ENCODE measurements around the gene SNX1. TPM values are rescaled to one million over a fixed set of nuclear protein-coding genes. Genes with fewer than 3 reads are reported as not detected.

SNX1 gene
- total and polyA plus RNA-seq, 2 donors (not counting 3 experiments of a cell fraction or from before 2014, with no cell fraction given), result 56.0 to 113 TPM

- H3K9ac ChIP-seq (replicated peaks; ENCODE audit: extremely low read depth, insufficient read depth, low read length), result peak overlapping the region; percentile 80
- no peaks in the 10 kb centered on the region for H3K36me3 ChIP-seq (ENCODE audit: control insufficient read depth in 2 of 2, extremely low read depth in 1 of 2, insufficient read depth in 2 of 2, low read length in 2 of 2)
- ChIA-PET POLR2A (no interaction called here), CTCF (interaction anchor here (1.1 to 1.8 kb wide), 5 partner anchors 10 to 487 kb away, joined by 3 to 5 read pairs (median 3); no protein-coding TSS in a partner anchor)
- H4K20me1 ChIP-seq (replicated peaks; ENCODE audit: control insufficient read depth, extremely low read depth, insufficient read depth, low read length), result no peaks in the 10 kb centered on the region
- H2AFZ ChIP-seq (ENCODE audit: low read depth, low read length), result no peak overlapping the region
- intact Hi-C loops (cut with micrococcal nuclease), result loop anchor here (1.0 to 5.0 kb wide), 2 partner anchors 56 to 260 kb away; partner anchors contain the start of gene CSNK1G1
- no peaks in the 10 kb centered on the region for H3K27me3 ChIP-seq (ENCODE audit: control insufficient read depth in 2 of 2, insufficient read depth in 2 of 2, low read length in 2 of 2)
- BruUV-seq (replicated peaks), result TSS peak; percentile 20
- DNase-seq (ENCODE audit: low read depth, low spot score) (no peak), FAIRE-seq (no peak)
- H3K4me1 ChIP-seq (ENCODE audit: control insufficient read depth, extremely low read depth, insufficient read depth, low read length), result peaks cover 35% of the 10 kb centered on the region
- peak overlapping the region; percentile 27 for H3K27ac ChIP-seq (ENCODE audit: insufficient read depth, low read depth, low read length)
- H3K79me2 ChIP-seq (ENCODE audit: control insufficient read depth, insufficient read depth, low read length), result peaks cover 68% of the 10 kb centered on the region
- TF ChIP-seq CTCF (IDR thresholded peaks at IDR 0.05; ENCODE audit: extremely low read depth in 1 of 2, insufficient read depth in 1 of 2, low read depth in 1 of 2, low read length in 2 of 2), result no peak
- no peak for TF ChIP-seq JUN (IDR thresholded peaks at IDR 0.05; ENCODE audit: borderline replicate concordance, insufficient read depth, insufficient read length, low read depth)
- TF ChIP-seq GATA2 (IDR thresholded peaks at IDR 0.05; ENCODE audit: insufficient read depth, insufficient read length, low read depth, low read length), result no peak
- no peak for TF ChIP-seq FOS (IDR thresholded peaks at IDR 0.05; ENCODE audit: borderline replicate concordance, insufficient read depth, low read length)
- no peak for TF ChIP-seq EZH2 (IDR thresholded peaks at IDR 0.05; ENCODE audit: borderline replicate concordance, low read depth, low read length, severe bottlenecking)
- no peak for TF ChIP-seq POLR2AphosphoS5 (IDR thresholded peaks at IDR 0.05; ENCODE audit: insufficient read depth, low read depth, low read length)
- no peak for TF ChIP-seq POLR2A (IDR thresholded peaks at IDR 0.05; ENCODE audit: low read depth, low read length)
- H3K9me1 ChIP-seq (replicated peaks; ENCODE audit: control insufficient read depth, extremely low read depth, insufficient read depth, low read length), result no peaks in the 10 kb centered on the region
- H3K4me2 ChIP-seq (ENCODE audit: insufficient read depth, low read length), result peak overlapping the region; percentile 92
- dilution Hi-C loops (cut with MboI; ENCODE audit: extremely low pct_ligation_motif_present, low sequenced_read_pairs), result no loop called here
- peak overlapping the region; percentile 51 to 92 (median 81) for H3K4me3 ChIP-seq (replicated peaks in 1 of 3; ENCODE audit: insufficient read depth in 1 of 3, low read depth in 1 of 3, low read length in 3 of 3)
- no peaks in the 10 kb centered on the region for H3K9me3 ChIP-seq (replicated peaks; ENCODE audit: control insufficient read depth, insufficient read depth, low read length)
These were observed 1.0 kb downstream of the SNX1 start for GRCh38 chr15:64096668-64097384.

Data from endothelial cell of umbilical vein (primary cell).